K562 (cell line): ENCODE measurements around the gene VIM. TPM values are rescaled to one million over a fixed set of nuclear protein-coding genes. Genes with fewer than 3 reads are reported as not detected.

Source experiments
- ARNT ChIP-seq, 2 experiments: fragments of 450-650 bp; IDR thresholded peaks; 2 replicates each; pipeline ENCODE4 v1.6.1; 2016; ENCODE audit warnings: mild to moderate bottlenecking in 1 of 2
- CXXC5 ChIP-seq: fragments of 250-450 bp; sonication (Bioruptor Pico); IDR thresholded peaks from 2 replicates; pipeline ENCODE4 v1.8.0; 2022; ENCODE audit warnings: inconsistent platforms, mild to moderate bottlenecking, moderate library complexity
- EZH2 ChIP-seq: IDR thresholded peaks from 2 replicates; pipeline ENCODE4 v1.6.1; 2012; ENCODE audit warnings: low read depth, mild to moderate bottlenecking, inconsistent platforms, low read length, borderline replicate concordance
- GATA2 ChIP-seq: sonication (generic); formaldehyde crosslinking; IDR thresholded peaks from 2 replicates; pipeline ENCODE4 v1.4.0; 2020; ENCODE audit warnings: mild to moderate bottlenecking, missing genetic modification reagents
- GTF3C2 ChIP-seq: IDR thresholded peaks from 3 replicates; pipeline ENCODE4 v1.6.1; 2011; ENCODE audit warnings: borderline replicate concordance, mild to moderate bottlenecking, moderate library complexity; ENCODE audit not compliant: insufficient read length; ENCODE audit errors: extremely low read depth
- HNRNPH1 ChIP-seq: fragments of 200-400 bp; formaldehyde crosslinking; optimal IDR thresholded peaks from 2 replicates; pipeline ENCODE3; 2017; ENCODE audit warnings: low read depth, mild to moderate bottlenecking, low read length, moderate library complexity
- KAT7 ChIP-seq: sonication (generic); formaldehyde crosslinking; IDR thresholded peaks from 2 replicates; pipeline ENCODE4 v1.8.0; 2022; ENCODE audit warnings: missing genetic modification reagents, mild to moderate bottlenecking, borderline replicate concordance
- KDM5B ChIP-seq: fragments of 200-600 bp; sonication (generic); IDR thresholded peaks from 2 replicates; pipeline ENCODE4 v1.6.1; 2012; ENCODE audit warnings: low read depth, mild to moderate bottlenecking, moderate library complexity, low read length, control low read depth, inconsistent platforms; ENCODE audit not compliant: insufficient replicate concordance
- MAZ ChIP-seq, 2 experiments: fragments of 450-650 bp in 1 of 2; sonication (generic) in 1 of 2; formaldehyde crosslinking; IDR thresholded peaks in 1 of 2; conservative IDR thresholded peaks in 1 of 2; 2 replicates each; pipeline versions ENCODE4 v1.4.0 to v1.5.0; 2020; ENCODE audit warnings: mild to moderate bottlenecking in 1 of 2, missing genetic modification reagents in 1 of 2
- NR2C2 ChIP-seq, 2 experiments: fragments of 200-800 bp in 1 of 2; sonication (Bioruptor generic) in 1 of 2; sonication (generic) in 1 of 2; formaldehyde crosslinking in 1 of 2; IDR thresholded peaks; 2 replicates each; pipeline versions ENCODE4 v1.6.1 to v1.8.0; 2016 to 2022; ENCODE audit warnings: mild to moderate bottlenecking in 1 of 2, missing compliant biosample characterization in 1 of 2, missing genetic modification characterization in 1 of 2, missing genetic modification reagents in 1 of 2
- PML ChIP-seq: IDR thresholded peaks from 2 replicates; pipeline ENCODE4 v1.6.1; 2012; ENCODE audit warnings: low read length, inconsistent platforms
- PTRF ChIP-seq: fragments of 450-650 bp; IDR thresholded peaks from 2 replicates; pipeline ENCODE4 v1.6.1; 2016; ENCODE audit warnings: mild to moderate bottlenecking, missing genetic modification characterization, missing compliant biosample characterization
- RBM22 ChIP-seq: fragments of 200-400 bp; formaldehyde crosslinking; IDR thresholded peaks from 2 replicates; pipeline ENCODE4 v1.6.1; 2018; ENCODE audit warnings: low read length, low read depth; ENCODE audit not compliant: poor library complexity, severe bottlenecking
- SMAD3 ChIP-seq: fragments of 450-650 bp; formaldehyde crosslinking; conservative IDR thresholded peaks from 2 replicates; pipeline ENCODE4 v1.4.0; 2020; ENCODE audit warnings: mild to moderate bottlenecking
- USF2 ChIP-seq: sonication (generic); formaldehyde crosslinking; IDR thresholded peaks from 2 replicates; pipeline ENCODE4 v1.5.0; 2020; ENCODE audit warnings: missing genetic modification reagents
- XRCC5 ChIP-seq: fragments of 200-400 bp; formaldehyde crosslinking; IDR thresholded peaks from 2 replicates; pipeline ENCODE4 v1.6.1; 2017; ENCODE audit warnings: low read depth, mild to moderate bottlenecking, low read length
- ZNF57 ChIP-seq: fragments of 450-650 bp; formaldehyde crosslinking; IDR thresholded peaks from 2 replicates; pipeline ENCODE4 v1.4.0; 2020; ENCODE audit warnings: mild to moderate bottlenecking, moderate library complexity
- ZNF592 ChIP-seq: fragments of 450-650 bp; IDR thresholded peaks from 2 replicates; pipeline ENCODE4 v1.6.1; 2017; ENCODE audit warnings: antibody characterized with exemption, mild to moderate bottlenecking
- ZNF668 ChIP-seq: fragments of 250-450 bp; sonication (Bioruptor Pico); IDR thresholded peaks from 2 replicates; pipeline ENCODE4 v1.8.0; 2022; ENCODE audit warnings: mild to moderate bottlenecking, inconsistent platforms
- polyA plus RNA-seq, 8 experiments: library from polyadenylated mRNA; depleted of rRNA in 4 of 8; stranded (reverse) in 5 of 8; unstranded in 3 of 8; fragments of >200 nt; fragmentation: Nextera tagmentation in 2 of 8; fragmentation: Illumina TruSeq in 1 of 8; extraction: Ambion mirVana in 2 of 8; extraction: Trizol in 1 of 8; gene quantifications; 2 replicates each; pipeline versions ENCODE4 v1.2.1 to v1.2.3, GENCODE V29; 2011 to 2014; ENCODE audit warnings: inconsistent platforms in 1 of 8, missing spikeins in 1 of 8
- total RNA-seq, 7 experiments: library from RNA; depleted of rRNA in 6 of 7; stranded (reverse); fragments of >200 nt in 6 of 7; fragmentation: Illumina TruSeq in 2 of 7; extraction: Trizol in 2 of 7; gene quantifications; 2 replicates each; pipeline versions ENCODE4 v1.2.1 to v1.2.3, GENCODE V29; 2011 to 2021; ENCODE audit warnings: low replicate concordance in 1 of 7

Gene VIM
- total and polyA plus RNA-seq, 9 of the 15 experiments (the other 6 are each of a cell fraction or from before 2014, with no cell fraction given) = 86.0 to 621 (median 383) TPM

- TF ChIP-seq ZNF592 = peak; percentile 81
- no peak for TF ChIP-seq HNRNPH1
- peak; percentile 80 for TF ChIP-seq RBM22
- no peak for TF ChIP-seq KAT7 (CRISPR knock-in tag)
- no peak for TF ChIP-seq ZNF57 (CRISPR knock-in tag)
- TF ChIP-seq PTRF (tag) = no peak
- no peak for TF ChIP-seq GATA2 (CRISPR knock-in tag)
- TF ChIP-seq KDM5B = peak; percentile 43
- TF ChIP-seq SMAD3 (CRISPR knock-in tag) = no peak
- no peak for TF ChIP-seq NR2C2 (CRISPR knock-in tag; IDR thresholded peaks at IDR 0.05)
- no peak for TF ChIP-seq NR2C2 (tag; IDR thresholded peaks at IDR 0.05)
- TF ChIP-seq ZNF668 (CRISPR knock-in tag) = no peak
- no peak for TF ChIP-seq GTF3C2
- TF ChIP-seq PML = peak; percentile 26; the same call in 1 of the 2 replicates
- no peak for TF ChIP-seq MAZ (CRISPR knock-in tag; conservative IDR thresholded peaks at IDR 0.05 in 1 of 2, IDR thresholded peaks at IDR 0.05 in 1 of 2)
- TF ChIP-seq CXXC5 (CRISPR knock-in tag) = peak; percentile 55
- no peak for TF ChIP-seq USF2
- no peak for TF ChIP-seq ARNT (IDR thresholded peaks at IDR 0.05)
- no peak for TF ChIP-seq EZH2
- TF ChIP-seq XRCC5 = no peak
These were observed 1.1 kb downstream of the VIM start (continued) for GRCh38 chr10:17229016-17229716.
